CD4-positive, alpha-beta T cell treated with Interferon alpha-2 for 1 hour (primary cell): ENCODE data around the gene SYNE1.
"Not testable (repeated sequence)": the region's sequence is repeated elsewhere in the genome, so short reads cannot be mapped to it uniquely, and the experiment has no call there.

ENCODE experiments used
- DNase-seq, 2 donors: peaks; one replicate each; pipeline ENCODE4 v3.0.0-alpha.2; 2020 to 2022

The SYNE1 gene

DNA sequence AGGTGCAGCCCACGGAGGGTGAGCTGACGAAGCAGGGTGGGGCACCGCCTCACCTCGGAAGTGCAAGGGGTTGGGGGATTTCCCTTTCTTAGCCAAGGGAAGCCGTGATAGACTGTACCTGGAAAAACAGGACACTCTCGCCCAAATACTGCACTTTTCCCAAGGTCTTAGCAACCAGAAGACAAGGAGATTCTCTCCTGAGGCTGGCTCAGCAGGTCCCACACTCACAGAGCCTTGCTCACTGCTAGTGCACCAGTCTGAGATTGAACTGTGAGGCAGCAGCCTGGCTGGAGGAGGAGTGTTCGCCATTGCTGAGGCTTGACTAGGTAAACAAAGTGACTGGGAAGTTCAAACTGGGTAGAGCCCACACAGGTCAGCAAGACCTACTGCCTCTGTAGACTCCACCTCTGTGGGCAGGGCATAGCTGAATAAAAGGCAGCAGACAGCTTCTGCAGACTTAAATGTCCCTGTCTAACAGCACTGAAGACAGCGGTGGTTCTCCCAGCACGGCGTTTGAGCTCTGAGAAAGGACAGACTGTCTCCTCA lies 28.0 kb downstream of the SYNE1 start:
- no peak for DNase-seq

GRCh38 chr6:152605941-152606340 lies 31.2 kb downstream of the SYNE1 start:
- DNase-seq, result no peak

GRCh38 chr6:152605342-152605741 lies 31.8 kb downstream of the SYNE1 start:
- DNase-seq, result no peak

DNA sequence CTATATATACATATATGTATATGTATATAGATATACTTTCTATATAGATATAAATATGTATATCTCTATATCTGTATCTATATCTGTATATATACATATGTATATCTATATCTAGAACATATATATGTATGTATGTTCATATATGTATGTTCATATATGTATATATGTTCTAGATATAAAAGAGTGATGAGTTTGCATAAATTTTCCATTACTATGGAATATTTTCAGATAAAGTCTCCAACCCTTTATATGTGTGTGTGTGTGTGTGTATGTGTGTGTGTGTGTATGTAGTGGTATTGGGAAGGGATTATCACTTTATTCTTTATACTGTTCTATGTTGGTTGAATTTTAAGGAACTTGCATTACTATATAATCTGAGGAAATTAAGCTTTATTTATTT lies 33.3 kb downstream of the SYNE1 start:
- DNase-seq, result no peak

DNA sequence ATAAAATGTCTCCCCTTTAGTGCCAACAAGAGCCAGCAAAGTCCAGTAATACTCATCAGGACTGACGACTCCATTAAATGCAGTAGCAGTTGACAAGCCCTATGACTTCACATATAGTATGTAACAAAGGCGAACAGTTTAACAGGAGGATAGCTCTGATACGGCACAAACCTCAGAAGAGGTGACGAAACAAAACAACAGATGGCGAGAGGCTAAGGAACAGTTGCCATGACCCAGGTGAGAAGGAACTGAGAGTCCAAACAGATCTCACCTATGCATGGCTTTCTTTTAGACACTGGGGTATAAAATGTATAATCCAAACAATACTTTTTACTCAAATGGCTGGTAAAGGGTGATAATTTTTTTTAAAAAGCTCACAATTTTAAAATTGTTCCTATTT lies 37.1 kb downstream of the SYNE1 start:
- no peak for DNase-seq

DNA sequence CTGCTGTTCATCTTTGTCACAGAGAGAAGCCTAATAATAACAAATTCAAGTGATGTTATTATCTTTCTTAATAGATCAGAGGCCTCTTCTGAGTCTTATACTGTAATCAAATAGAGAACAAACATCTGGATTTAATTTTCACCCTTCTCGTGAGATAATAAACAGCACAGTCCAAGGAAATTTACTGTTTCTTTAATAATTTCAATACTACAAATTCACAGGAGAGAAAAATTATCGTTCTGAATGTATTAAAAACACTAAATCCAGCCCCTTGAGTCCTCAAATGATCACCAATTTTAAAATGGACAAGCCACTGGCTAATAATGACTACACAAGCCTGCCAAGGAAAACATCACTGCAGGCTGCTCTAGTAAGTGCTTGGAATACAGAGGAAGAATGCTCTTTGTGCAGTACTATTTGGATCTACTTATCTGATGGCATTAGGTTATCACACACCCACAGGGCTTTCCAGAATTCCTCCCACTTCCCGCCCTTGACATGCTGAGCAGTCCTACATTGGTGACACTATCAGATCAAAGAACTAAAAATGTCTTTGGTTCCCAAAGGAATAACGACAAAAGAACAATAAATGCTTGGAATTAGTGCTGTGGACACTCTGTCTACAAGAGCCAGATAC lies 38.1 kb downstream of the SYNE1 start:
- DNase-seq, result no peak

DNA sequence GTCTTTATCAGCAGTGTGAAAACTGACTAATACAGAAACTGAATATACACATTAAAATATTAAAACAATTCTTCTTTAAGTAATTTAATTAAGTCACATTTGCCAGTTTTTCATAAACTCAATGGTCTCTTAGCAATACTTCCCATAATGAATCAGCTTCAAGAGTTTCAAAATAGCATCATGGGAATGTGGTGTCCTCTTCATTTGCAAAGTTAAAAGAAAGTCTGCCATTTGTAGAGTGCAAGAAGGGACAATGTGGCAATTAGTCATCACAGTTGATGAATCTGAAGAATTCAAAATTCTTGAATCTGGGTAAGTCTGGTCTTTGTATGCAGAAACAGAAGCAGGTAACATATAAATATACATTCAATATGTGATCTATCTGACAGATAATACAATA lies 38.7 kb downstream of the SYNE1 start:
- no peak for DNase-seq

GRCh38 chr6:152596726-152597125 lies 40.4 kb downstream of the SYNE1 start:
- no peak for DNase-seq

DNA sequence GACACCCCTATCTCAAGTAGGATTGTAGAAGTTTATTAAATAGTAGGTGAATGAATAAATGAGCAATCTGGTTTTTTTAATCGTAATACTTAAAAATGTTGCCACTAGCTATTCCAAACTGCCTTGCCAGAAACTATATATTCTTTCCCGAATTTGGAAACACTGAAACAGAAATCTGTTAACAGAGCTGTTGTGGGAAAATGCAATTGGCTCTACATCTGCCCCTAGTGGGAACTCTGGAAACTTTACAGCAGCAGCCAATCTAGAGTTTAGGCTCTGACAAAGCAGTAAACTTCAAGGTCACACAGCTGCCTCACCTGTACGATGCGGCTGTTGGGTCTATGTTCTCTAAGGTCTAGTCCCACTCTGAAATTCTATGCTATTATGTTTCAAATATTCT lies 41.7 kb downstream of the SYNE1 start:
- no peak for DNase-seq

DNA sequence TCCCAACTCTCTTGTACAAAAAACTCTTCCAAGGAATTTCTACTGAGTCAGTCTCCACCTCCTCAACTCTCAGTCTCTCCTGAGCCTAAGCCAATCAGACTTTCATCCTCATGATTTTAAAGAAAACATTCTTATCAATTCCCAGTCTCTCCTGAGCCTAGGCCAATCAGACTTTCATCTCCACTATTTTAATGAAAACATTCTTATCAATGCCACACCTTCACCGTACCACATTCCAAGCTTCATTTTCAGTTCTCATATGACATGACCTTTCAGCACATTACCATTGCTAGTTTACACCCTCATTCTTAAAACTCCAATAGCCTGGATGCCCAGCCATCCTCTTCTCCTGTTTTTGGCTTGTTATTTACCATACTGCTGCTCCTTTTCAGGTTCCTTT lies 42.5 kb downstream of the SYNE1 start:
- no peak for DNase-seq

DNA sequence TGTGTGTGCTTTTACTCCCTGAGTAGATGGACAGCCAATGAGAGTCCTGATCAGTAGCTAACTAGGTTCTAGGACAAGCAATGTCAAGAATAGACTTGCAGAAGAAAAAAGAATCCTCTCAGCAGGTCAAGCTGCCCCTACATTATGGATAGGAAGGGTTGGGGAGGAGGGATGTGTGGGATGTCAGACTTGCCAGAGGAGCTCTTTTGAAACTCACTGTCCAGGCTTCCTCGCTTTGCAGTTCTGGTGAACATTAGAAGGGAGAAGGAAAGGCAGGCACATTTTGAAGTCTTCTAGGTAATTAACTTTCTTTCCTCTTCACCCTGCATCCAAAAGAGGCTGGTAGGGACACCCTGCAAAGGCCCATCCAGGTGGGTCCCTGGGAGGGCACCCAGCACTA lies 48.7 kb downstream of the SYNE1 start:
- DNase-seq, result no peak

DNA sequence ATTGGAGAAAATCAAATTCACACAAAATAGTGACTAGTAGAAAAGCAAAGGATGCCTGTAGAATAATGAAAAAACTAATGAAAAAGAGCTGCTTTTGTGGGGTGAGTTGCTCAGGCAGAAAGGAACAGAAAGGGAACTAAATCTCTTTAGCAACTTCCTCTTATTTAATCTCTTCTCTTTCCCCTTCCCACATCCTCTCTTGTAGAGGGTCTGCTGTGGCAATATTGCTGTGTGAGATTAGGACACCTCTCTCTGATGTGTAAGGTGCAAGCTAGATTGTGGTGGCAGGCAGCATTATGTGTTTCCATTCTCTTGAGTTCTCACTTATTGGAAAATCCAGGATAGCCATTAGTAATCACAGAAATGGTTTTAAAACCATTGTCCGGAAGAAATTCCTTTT lies 49.7 kb downstream of the SYNE1 start:
- peak in 1 of 2 donors; percentile 3 for DNase-seq

DNA sequence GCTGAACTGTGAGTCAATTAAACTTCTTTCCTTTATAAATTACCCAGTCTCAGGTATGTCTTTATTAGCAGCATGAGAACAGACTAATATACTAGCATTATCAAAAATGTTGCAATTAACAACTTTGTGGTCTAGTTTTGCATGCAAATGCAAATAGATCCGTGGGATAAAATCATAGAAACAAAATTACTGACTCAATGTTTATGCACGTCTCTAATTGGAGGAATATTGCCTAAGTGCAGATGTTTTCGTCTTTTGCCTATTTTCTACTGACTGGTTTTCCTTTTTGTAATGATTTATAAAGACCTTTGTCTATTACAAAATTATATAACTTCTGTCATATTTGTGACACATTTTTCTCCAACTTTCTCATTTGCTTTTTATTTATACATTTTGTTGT lies 51.9 kb downstream of the SYNE1 start:
- no peak for DNase-seq

DNA sequence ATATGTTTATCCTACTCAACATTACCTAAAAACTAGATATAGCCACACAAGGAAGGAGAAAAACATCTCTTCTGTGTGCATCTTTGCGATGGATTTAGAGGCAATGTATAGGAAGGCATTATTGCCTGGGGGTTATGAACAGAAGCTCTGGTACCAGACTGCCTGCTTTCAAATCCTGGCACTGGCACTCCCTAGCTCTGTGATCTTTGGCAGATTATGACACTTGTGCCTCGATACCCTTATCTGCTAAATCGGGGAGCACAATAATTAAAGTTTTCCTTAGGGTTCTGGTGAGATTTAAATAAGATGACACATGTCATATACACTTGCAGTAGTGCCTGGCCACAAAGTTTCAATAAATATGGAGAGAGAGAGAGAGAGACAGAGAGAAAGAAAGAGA lies 53.3 kb downstream of the SYNE1 start:
- no peak for DNase-seq

DNA sequence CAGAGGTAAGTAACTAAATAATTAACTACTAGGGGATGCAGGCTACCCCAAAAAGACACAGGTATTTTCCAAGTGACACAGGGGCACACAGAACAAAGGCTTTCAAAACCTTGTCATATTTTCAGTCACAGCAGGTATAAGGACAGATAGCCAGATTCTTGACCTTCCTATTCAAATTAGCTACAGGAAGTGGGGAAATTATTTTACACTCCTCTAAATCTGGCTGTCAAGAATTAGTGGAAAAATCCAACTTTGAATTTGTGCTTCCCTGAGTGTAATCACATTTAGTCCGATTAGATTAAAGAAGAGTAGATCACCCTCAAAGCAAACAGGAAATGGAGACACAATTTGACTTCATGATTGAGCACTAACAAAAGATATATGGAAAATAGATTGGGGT lies 60.6 kb downstream of the SYNE1 start:
- DNase-seq, result no peak

- no peak for DNase-seq
Observed at GRCh38 chr6:152575621-152576150, 61.5 kb downstream of the SYNE1 start.

- DNase-seq, result no peak
Observed at GRCh38 chr6:152575161-152575560, 62.0 kb downstream of the SYNE1 start.

GRCh38 chr6:152573762-152574161 lies 63.4 kb downstream of the SYNE1 start:
- no peak for DNase-seq

GRCh38 chr6:152572338-152573088 lies 64.6 kb downstream of the SYNE1 start:
- no peak for DNase-seq

DNA sequence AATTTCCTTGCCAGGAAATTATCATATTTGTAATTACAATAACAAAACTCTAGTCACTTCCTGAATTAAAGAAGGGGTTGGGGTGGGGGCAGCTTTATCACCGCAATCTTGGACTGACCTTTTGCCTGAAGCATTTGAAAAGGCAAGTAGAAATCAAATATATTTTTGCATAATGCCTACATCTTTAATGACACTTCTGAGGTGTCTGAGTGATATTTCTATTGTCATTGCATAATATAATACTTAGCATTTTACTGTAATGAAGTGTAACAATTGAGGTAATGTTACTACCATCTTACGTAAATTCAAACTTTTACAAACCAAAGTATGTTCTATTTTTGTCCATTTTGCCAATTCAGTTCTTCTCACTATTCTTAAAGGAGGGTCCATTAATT lies 65.2 kb downstream of the SYNE1 start:
- no peak for DNase-seq

- no peak for DNase-seq
Observed at GRCh38 chr6:152571089-152571488, 66.1 kb downstream of the SYNE1 start.

DNA sequence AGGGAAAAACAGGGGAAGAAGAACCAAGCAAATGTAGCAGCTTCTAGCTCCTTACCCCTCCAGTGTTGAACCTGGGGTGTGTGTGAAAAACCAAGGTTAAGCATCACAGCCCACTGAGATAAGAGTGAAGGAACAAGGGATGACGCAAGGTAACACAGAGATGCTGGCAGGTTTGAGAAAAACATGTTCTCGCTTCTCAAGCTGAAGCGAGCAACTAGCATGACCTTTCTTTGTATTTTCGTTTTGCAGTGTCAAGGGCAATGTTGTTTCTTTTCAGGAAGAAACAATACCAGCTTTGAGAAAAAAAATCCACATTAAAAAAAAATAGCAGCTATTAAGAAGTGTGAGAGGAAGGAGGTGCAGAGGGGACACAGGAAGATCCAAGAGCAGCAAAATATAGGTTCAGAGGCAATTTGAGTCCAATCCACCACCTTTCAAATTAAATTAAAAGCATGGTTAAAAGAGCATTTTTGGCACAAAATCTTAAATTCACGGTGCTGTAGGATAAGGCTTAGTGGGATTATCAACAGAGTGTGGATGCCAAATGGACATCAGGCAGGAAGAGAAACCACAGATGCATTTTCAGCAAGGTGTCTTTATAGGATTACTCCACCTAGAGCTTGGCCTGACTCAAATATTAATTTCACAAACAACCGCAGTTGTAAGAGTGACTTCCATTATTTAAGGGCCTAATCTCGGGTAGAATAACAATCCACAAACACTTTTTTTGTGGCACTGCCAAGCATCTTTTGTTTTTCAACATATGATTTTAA lies 70.9 kb downstream of the SYNE1 start:
- no peak for DNase-seq

DNA sequence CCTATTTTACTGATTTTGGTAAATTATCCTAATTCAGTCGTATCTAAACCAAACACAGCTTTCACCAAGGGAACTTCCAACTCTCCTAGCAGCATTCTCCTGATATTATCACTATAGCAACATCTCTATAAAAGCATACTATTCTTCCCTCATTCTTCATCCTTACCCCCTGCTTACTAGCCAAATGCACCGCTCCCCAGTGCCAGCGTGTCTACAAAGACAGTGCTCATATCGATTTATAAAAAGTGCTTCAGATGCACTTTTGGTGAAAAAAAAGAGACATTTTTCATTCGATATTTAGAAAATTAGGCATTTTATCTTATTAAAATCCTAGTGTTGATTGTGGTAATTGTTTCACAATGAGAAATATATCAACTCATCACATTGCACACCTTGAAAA lies 74.0 kb downstream of the SYNE1 start:
- DNase-seq, result no peak

GRCh38 chr6:152558798-152559197 lies 78.4 kb downstream of the SYNE1 start:
- DNase-seq, result not testable (repeated sequence)
